Neural crest cell (in vitro differentiated cells): Measurements from ENCODE around the gene RTTN. TPM values are rescaled to one million over a fixed set of nuclear protein-coding genes. Genes with fewer than 3 reads are reported as not detected.

Experiments
- DNase-seq: peaks from one replicate; pipeline ENCODE4 v3.0.0; 2021; ENCODE audit warnings: low read depth, mixed read lengths, low spot score
- H3K27ac Mint-ChIP-seq: one replicate; pipeline ENCODE4 v1.8.0; 2021; ENCODE audit warnings: mild to moderate bottlenecking, mixed read lengths; ENCODE audit not compliant: unreplicated experiment
- H3K27me3 Mint-ChIP-seq: 2 replicates; pipeline ENCODE4 v1.8.0; 2021; ENCODE audit warnings: low read depth, mild to moderate bottlenecking, mixed read lengths
- H3K36me3 Mint-ChIP-seq: 2 replicates; pipeline ENCODE4 v1.8.0; 2021; ENCODE audit warnings: low read depth, mild to moderate bottlenecking, mixed read lengths
- H3K4me1 Mint-ChIP-seq: 2 replicates; pipeline ENCODE4 v1.8.0; 2021; ENCODE audit warnings: mixed read lengths
- H3K4me3 Mint-ChIP-seq: one replicate; pipeline ENCODE4 v1.8.0; 2021; ENCODE audit warnings: mild to moderate bottlenecking, mixed read lengths
- H3K9me3 Mint-ChIP-seq: 2 replicates; pipeline ENCODE4 v1.8.0; 2021; ENCODE audit warnings: mixed read lengths
- CTCF ChIP-seq: fragments of 200-600 bp; sonication (generic); conservative IDR thresholded peaks from 2 replicates; pipeline ENCODE4 v1.5.0; 2021; ENCODE audit warnings: antibody characterized with exemption, mild to moderate bottlenecking
- total RNA-seq: library from RNA; stranded (reverse); gene quantifications from 2 replicates; pipeline ENCODE4 v1.2.1, GENCODE V29; 2021

The RTTN gene
- total RNA-seq, 1 donor from 2014 or later: 34.8 TPM

GRCh38 chr18:70197026-70197425 lies 8.5 kb downstream of the RTTN start:
- Mint-ChIP-seq H3K36me3 (peaks cover 5% of the 10 kb centered on the region), H3K4me3 (no peak overlapping the region), H3K4me1 (no peaks in the 10 kb centered on the region), H3K9me3 (no peaks in the 10 kb centered on the region), H3K27me3 (no peaks in the 10 kb centered on the region), H3K27ac (no peak overlapping the region)
- no peak for TF ChIP-seq CTCF
- no peak for DNase-seq

- TF ChIP-seq CTCF: peak; percentile 87
- H3K27ac Mint-ChIP-seq: no peak overlapping the region
- DNase-seq: no peak
- no peaks in the 10 kb centered on the region for H3K9me3 Mint-ChIP-seq
- H3K27me3 Mint-ChIP-seq: no peaks in the 10 kb centered on the region
- H3K4me1 Mint-ChIP-seq: no peaks in the 10 kb centered on the region
- peaks cover 4% of the 10 kb centered on the region for H3K36me3 Mint-ChIP-seq
- no peak overlapping the region for H3K4me3 Mint-ChIP-seq
Observed at GRCh38 chr18:70195852-70196434, 9.5 kb downstream of the RTTN start.

- Mint-ChIP-seq H3K27ac (peak overlapping the region; percentile 65), H3K4me1 (no peaks in the 10 kb centered on the region), H3K4me3 (no peak overlapping the region), H3K27me3 (no peaks in the 10 kb centered on the region), H3K36me3 (peaks cover 7% of the 10 kb centered on the region), H3K9me3 (no peaks in the 10 kb centered on the region)
- no peak for DNase-seq
- no peak for TF ChIP-seq CTCF
Observed at GRCh38 chr18:70195014-70195614, 10.4 kb downstream of the RTTN start.

- no peak overlapping the region for H3K27ac Mint-ChIP-seq
- no peak for TF ChIP-seq CTCF
- peaks cover 7% of the 10 kb centered on the region for H3K36me3 Mint-ChIP-seq
- H3K9me3 Mint-ChIP-seq: no peaks in the 10 kb centered on the region
- DNase-seq: no peak
- no peak overlapping the region for H3K4me3 Mint-ChIP-seq
- no peaks in the 10 kb centered on the region for H3K4me1 Mint-ChIP-seq
- no peaks in the 10 kb centered on the region for H3K27me3 Mint-ChIP-seq
Observed at GRCh38 chr18:70194227-70194890, 11.1 kb downstream of the RTTN start.

- no peak for DNase-seq
- TF ChIP-seq CTCF: no peak
- Mint-ChIP-seq H3K27ac (no peak overlapping the region), H3K36me3 (peaks cover 19% of the 10 kb centered on the region), H3K27me3 (no peaks in the 10 kb centered on the region), H3K4me3 (no peak overlapping the region), H3K9me3 (peaks cover 5% of the 10 kb centered on the region), H3K4me1 (no peaks in the 10 kb centered on the region)
Observed at GRCh38 chr18:70190529-70190928, 15.0 kb downstream of the RTTN start.
